OCI-LY3 (cell line): ENCODE results near the gene SERPIND1.

Experiments
- EZH2phosphoT487 ChIP-seq: fragments of 200-600 bp; shearing (Covaris generic); IDR thresholded peaks from 2 replicates; pipeline ENCODE4 v1.6.1; 2018; ENCODE audit warnings: antibody characterized with exemption, mixed run types, low read depth
- TF ChIP-seq, protein P1 (sequence below): fragments of 200-600, 300-600 bp; sonication (generic); IDR thresholded peaks from 2 replicates; pipeline ENCODE4 v1.5.1; 2014; ENCODE audit warnings: antibody characterized with exemption, low read length, low read depth

DNA sequence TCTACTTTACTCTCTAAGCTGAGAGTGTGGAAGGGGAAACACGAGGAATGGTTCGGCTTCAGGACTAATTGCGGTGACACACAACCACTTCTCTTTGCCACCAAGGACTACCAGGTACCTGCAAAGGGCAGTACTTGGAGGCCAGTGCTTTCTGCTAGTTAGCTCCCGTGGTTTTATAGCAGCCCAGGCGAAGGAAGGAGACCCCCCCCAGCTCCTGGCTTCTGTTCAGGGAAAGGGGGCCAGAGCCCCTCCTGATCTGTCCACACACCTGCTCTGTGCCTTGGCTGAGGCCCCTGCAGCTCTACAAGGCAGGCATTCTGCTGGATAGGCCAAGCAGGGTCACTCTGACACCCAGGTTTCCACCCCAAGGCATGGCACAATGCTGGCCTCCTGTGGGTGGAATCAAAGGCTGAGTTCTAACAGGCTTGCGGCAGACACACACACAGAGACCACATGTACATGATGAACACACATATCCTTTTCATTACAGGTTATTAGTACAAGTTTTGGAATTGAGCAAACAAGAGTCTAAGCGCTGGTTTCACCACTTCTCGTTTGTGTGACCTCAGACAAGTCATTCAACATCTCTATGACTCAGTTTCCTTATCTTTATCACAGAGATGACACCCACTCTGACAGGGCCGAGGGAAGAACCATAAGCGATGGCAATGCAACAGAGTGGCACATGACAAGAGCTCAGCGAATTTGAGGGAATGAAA is 7.5 kb downstream of the SERPIND1 start:
- TF ChIP-seq, protein P1, sequence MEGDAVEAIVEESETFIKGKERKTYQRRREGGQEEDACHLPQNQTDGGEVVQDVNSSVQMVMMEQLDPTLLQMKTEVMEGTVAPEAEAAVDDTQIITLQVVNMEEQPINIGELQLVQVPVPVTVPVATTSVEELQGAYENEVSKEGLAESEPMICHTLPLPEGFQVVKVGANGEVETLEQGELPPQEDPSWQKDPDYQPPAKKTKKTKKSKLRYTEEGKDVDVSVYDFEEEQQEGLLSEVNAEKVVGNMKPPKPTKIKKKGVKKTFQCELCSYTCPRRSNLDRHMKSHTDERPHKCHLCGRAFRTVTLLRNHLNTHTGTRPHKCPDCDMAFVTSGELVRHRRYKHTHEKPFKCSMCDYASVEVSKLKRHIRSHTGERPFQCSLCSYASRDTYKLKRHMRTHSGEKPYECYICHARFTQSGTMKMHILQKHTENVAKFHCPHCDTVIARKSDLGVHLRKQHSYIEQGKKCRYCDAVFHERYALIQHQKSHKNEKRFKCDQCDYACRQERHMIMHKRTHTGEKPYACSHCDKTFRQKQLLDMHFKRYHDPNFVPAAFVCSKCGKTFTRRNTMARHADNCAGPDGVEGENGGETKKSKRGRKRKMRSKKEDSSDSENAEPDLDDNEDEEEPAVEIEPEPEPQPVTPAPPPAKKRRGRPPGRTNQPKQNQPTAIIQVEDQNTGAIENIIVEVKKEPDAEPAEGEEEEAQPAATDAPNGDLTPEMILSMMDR = no peak
- no peak for TF ChIP-seq EZH2phosphoT487
